Measurements from ENCODE around the gene DNAAF2.
"Not testable (repeated sequence)": the region's sequence is repeated elsewhere in the genome, so short reads cannot be mapped to it uniquely, and the experiment has no call there.

DNAAF2 gene

DNA sequence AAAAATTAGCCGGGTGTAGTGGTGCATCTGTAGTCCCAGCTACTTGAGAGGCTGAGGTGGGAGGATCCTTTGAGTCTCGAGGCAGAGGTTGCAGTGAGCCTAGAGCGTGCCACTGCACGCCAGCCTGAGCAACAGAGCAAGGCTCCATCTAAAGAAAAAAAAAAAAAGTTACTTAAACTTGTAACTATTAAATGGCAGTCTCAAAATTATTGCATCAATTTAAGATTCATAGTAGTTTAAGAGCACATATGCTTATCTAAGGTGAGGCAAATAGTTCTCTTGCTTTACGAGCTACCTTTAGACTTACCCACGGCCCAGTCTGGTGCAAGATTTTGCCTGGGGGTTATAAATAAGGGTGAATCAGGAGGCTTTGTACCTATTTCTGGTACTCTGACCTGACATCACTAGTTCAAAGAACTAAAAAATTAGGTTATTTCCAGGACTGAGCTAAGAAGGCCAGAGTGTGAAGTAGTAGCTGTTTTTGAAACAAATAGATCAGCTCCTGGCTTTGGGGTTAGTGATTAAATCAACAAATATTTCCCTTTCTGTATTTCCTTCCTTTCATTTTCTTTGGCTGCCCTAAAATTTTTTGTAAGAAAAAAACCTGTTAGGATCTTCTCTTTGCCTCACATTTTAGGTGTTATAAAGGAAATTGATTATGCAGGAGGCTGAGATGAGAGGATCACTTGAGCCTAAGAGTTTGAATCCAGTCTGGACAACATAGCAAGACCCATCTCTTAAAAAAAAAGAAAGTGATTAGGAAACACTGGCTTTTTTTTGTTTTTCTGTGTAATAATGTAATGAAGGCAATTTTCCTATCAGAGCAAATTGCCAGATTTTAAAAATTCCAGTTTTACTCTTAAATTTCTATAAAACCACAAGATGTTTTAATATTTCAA, 10.9 kb downstream of the DNAAF2 start:
- DNase-seq, result no peak
- intact Hi-C loops (cut with DNase I), result no loop called here

- DNase-seq, result no peak
- intact Hi-C loops (cut with DNase I), result no loop called here
Measured at GRCh38 chr14:49623387-49623786, 11.7 kb downstream of the DNAAF2 start.

DNA sequence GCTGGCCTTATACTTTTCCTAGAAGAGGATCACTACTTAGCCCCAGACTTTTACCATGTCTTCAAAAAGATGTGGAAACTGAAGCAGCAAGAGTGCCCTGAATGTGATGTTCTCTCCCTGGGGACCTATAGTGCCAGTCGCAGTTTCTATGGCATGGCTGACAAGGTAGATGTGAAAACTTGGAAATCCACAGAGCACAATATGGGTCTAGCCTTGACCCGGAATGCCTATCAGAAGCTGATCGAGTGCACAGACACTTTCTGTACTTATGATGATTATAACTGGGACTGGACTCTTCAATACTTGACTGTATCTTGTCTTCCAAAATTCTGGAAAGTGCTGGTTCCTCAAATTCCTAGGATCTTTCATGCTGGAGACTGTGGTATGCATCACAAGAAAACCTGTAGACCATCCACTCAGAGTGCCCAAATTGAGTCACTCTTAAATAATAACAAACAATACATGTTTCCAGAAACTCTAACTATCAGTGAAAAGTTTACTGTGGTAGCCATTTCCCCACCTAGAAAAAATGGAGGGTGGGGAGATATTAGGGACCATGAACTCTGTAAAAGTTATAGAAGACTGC, 12.9 kb downstream of the DNAAF2 start:
- intact Hi-C loops (cut with DNase I), result no loop called here
- peak in 1 of 42 donors; percentile 3 for DNase-seq

- DNase-seq, result peak in 41 of 42 donors; percentile 39 to 77 (median 63)
- intact Hi-C loops (cut with DNase I), result no loop called here
Measured at GRCh38 chr14:49621114-49621881, 13.7 kb downstream of the DNAAF2 start.

- DNase-seq, result peak; percentile 96 to 99 (median 99)
- intact Hi-C loops (cut with DNase I), result loop anchor here (1.0 kb wide), 1 partner anchor 34 kb away; the partner anchor contains the start of gene RPS29
Measured at GRCh38 chr14:49620182-49621113, 14.6 kb downstream of the DNAAF2 start, which contains the start of the genes MGAT2 and RPL36AL. MGAT2 (plus strand) TSS chr14:49620799; CDS start chr14:49621269, 470 bp downstream. RPL36AL (minus strand) TSS chr14:49620626; CDS start chr14:49619104, 1,522 bp downstream.

- intact Hi-C loops (cut with DNase I), result loop anchor here (1.0 kb wide), 1 partner anchor 33 kb away; the partner anchor contains the start of gene RPS29
- DNase-seq, result no peak
Measured at GRCh38 chr14:49619730-49620129, 15.3 kb downstream of the DNAAF2 start.

DNA sequence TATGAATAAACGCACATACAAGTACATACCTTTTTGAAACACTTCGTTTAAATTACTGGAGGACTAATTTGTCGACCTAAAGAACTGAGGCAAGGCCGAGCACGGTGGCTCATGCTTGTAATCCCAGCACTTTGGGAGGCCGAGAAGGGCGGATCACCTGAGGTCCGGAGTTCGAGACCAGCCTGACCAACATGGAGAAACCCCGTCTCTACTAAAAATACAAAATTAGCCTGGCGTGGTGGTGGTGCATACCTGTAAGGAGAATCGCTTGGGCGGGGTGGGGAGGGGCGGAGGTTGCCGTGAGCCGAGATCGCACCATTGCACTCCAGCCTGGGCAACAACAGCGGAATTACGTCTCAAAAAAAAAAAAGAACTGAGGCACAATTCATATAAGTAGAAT, 15.8 kb downstream of the DNAAF2 start:
- intact Hi-C loops (cut with DNase I); DNase-seq: not testable (repeated sequence)

- intact Hi-C loops (cut with DNase I), result no loop called here
- no peak for DNase-seq
Measured at GRCh38 chr14:49617852-49618519, 17.1 kb downstream of the DNAAF2 start.

- intact Hi-C loops (cut with DNase I), result no loop called here
- peak in 1 of 42 donors; percentile 4 for DNase-seq
Measured at GRCh38 chr14:49615776-49616175, 19.3 kb downstream of the DNAAF2 start.

DNA sequence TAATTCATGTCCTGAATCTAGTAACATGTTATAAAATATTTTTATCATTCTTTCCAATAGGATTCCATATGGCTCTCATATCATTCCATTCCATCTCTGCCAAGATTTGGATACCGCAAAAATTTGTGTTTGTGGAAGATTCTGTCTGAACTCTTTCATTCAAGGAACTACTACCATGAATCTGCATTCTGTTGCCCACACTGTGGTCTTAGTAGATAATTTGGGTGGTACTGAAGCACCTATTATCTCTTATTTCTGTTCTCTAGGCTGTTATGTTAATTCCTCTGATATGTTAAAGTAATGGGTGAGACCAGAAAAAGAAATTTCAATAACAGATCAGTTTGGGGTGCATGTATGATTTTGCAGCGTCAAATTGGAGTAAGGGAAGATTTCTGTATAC, 20.8 kb downstream of the DNAAF2 start:
- no peak for DNase-seq
- intact Hi-C loops (cut with DNase I), result no loop called here

- DNase-seq, result no peak
- intact Hi-C loops (cut with DNase I), result no loop called here
Measured at GRCh38 chr14:49612671-49613070, 22.4 kb downstream of the DNAAF2 start.

DNA sequence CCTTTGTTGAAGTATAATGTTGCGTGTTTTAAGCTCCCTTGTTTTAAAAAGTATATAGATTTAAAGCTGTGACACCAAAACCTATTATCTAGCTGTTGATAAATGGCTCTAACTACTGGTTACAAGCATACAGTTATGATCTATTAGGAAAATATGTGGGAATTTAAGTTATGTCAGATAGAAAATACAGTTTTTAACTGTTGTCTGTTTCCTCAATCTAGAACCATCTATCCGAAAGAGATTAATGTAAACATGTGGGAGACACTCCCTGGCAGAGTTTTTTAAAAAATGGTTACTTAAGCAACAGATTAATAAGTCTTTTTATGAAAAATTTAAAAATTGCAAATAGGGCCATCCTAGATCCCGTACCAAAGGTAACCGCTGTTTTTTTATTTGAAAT, 22.8 kb downstream of the DNAAF2 start:
- no peak for DNase-seq
- intact Hi-C loops (cut with DNase I), result no loop called here

DNA sequence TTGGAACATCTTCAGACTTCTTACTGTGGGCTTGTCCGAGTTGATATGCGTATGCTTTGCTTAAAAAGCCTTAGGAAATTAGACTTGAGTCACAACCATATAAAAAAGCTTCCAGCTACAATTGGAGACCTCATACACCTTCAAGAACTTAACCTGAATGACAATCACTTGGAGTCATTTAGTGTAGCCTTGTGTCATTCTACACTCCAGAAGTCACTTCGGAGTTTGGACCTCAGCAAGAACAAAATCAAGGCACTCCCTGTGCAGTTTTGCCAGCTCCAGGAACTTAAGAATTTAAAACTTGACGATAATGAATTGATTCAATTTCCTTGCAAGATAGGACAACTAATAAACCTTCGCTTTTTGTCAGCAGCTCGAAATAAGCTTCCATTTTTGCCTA, 27.5 kb downstream of the DNAAF2 start:
- intact Hi-C loops (cut with DNase I), result no loop called here

GRCh38 chr14:49598485-49599300, 36.4 kb downstream of the DNAAF2 start, which contains the start of gene LRR1:
LRR1 (plus strand) TSS chr14:49598940; CDS start chr14:49599021, 81 bp downstream.
- peak; percentile 60 to 92 (median 84) for DNase-seq
- intact Hi-C loops (cut with DNase I), result no loop called here

More for the DNA sequence above, 27.5 kb downstream of the DNAAF2 start:
- no peak for DNase-seq

DNA sequence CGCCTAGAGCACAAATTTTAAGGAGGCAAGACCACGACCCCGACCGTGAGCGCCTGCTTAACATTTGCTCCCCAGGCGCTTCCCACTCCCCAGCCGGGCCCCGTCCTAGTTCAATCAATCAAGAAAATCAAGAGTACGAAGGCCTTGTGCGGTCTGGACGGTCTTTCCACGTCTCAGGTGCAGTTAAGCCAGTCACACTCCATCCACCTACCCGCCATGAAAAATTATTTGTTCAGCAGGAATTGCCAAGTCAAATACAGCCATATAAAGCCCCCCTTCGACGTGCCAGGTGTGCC, 36.9 kb downstream of the DNAAF2 start:
- intact Hi-C loops (cut with DNase I), result no loop called here
- peak in 6 of 42 donors; percentile 5 to 23 (median 12) for DNase-seq

GRCh38 chr14:49594347-49595091, 40.5 kb downstream of the DNAAF2 start:
- intact Hi-C loops (cut with DNase I), result no loop called here
- peak in 2 of 42 donors; percentile 7 to 11 for DNase-seq

Measured in head of caudate nucleus (tissue), 42 donors.